Measurements from ENCODE around the gene CAPN13. TPM values are rescaled to one million over a fixed set of nuclear protein-coding genes. Genes with fewer than 3 reads are reported as not detected.

The CAPN13 gene
- total and polyA plus RNA-seq, 10 of the 15 experiments (the other 5 are each of a cell fraction or from before 2014, with no cell fraction given), result 0.03 to 0.10 (median 0.06) TPM; not detected in 7

DNA sequence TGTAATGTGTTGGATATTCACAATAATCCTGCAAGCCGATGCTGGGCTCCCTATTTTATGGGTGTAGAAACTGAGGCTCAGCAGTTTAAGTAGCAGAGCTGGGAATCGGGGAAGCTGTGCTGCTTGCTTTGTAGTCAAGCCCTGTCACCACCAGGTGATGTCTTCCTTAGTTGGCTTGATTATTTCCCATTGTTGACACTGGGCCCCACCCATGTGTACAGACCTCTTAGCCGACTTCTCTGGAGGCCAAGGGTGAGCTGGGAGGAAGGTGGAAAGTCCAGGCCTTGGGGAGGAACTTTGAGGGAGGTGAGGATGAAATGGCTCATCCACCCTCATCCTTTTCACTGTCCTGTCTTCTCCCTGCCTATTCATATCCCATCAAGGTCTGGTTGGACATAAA, 60.0 kb downstream of the CAPN13 start:
- intact Hi-C loops (cut with micrococcal nuclease; ENCODE audit: unreplicated experiment) (no loop called here), in situ Hi-C loops (cut with MboI) (no loop called here)
- H3K27me3 ChIP-seq (replicated peaks in 1 of 2; ENCODE audit: control insufficient read depth in 2 of 2, insufficient read depth in 2 of 2, low read length in 1 of 2), result no peaks in the 10 kb centered on the region; a peak in 2 of 4 replicates
- no peak overlapping the region for H3K9ac ChIP-seq (ENCODE audit: control insufficient read depth, insufficient read depth, low read length)
- CTCF ChIA-PET, result interaction anchor here (1.2 kb wide), 1 partner anchor 36 kb away, joined by 3 read pairs; no protein-coding TSS in a partner anchor
- no peak overlapping the region for H3K27ac ChIP-seq (ENCODE audit: control insufficient read depth, insufficient read depth)
- DNase-seq (ENCODE audit: low read depth, low spot score) (no peak), FAIRE-seq (no peak), ATAC-seq (no peak)
- H3K4me1 ChIP-seq (ENCODE audit: control insufficient read depth, insufficient read depth, low read length), result no peaks in the 10 kb centered on the region
- RAD21 ChIA-PET (ENCODE audit: unreplicated experiment), result no interaction called here
- POLR2A ChIA-PET, result no interaction called here
- 8% methylated on average over 3 of the region's 3 CpGs for WGBS (ENCODE audit: insufficient coverage, insufficient replicate concordance, low lambda C conversion rate, missing lambda C conversion rate)
- no peak overlapping the region for H3K4me3 ChIP-seq
- no peaks in the 10 kb centered on the region for H3K36me3 ChIP-seq (ENCODE audit: control insufficient read depth in 2 of 2, insufficient read depth in 2 of 2, low read length in 1 of 2)
- no TSS peak for BruUV-seq (replicated peaks)
- SMC1A ChIA-PET (ENCODE audit: uncharacterized antibody, unreplicated experiment), result interaction anchor here (1.2 kb wide), 1 partner anchor 35 kb away, joined by 4 read pairs; no protein-coding TSS in a partner anchor
- H3K4me2 ChIP-seq (ENCODE audit: control insufficient read depth, insufficient read depth), result no peak overlapping the region
- no peaks in the 10 kb centered on the region for H4K20me1 ChIP-seq (ENCODE audit: control insufficient read depth, insufficient read depth)
- H3K9me3 ChIP-seq (replicated peaks; ENCODE audit: control insufficient read depth, insufficient read depth, low read length), result no peaks in the 10 kb centered on the region
- no peak overlapping the region for H2AFZ ChIP-seq (ENCODE audit: control insufficient read depth, low read depth, low read length)
- no peaks in the 10 kb centered on the region for H3K79me2 ChIP-seq (ENCODE audit: control insufficient read depth, insufficient read depth, low read length)
- TF ChIP-seq RFX5 (IDR thresholded peaks at IDR 0.05; ENCODE audit: low read depth, low read length) (no peak), MYC (IDR thresholded peaks at IDR 0.05; ENCODE audit: insufficient read depth, insufficient read length, insufficient replicate concordance, low read length, severe bottlenecking) (no peak), EED (IDR thresholded peaks at IDR 0.05; ENCODE audit: low read depth) (no peak), GATAD2B (conservative IDR thresholded peaks at IDR 0.05; ENCODE audit: low read depth) (no peak), EP300 (IDR thresholded peaks at IDR 0.05; ENCODE audit: borderline replicate concordance in 1 of 2, control insufficient read depth in 1 of 2, low read depth in 2 of 2, low read length in 2 of 2) (no peak), STAT1 (conservative IDR thresholded peaks at IDR 0.05) (no peak), ZBED1 (IDR thresholded peaks at IDR 0.05; ENCODE audit: borderline replicate concordance) (no peak)
- TF ChIP-seq, protein P1, sequence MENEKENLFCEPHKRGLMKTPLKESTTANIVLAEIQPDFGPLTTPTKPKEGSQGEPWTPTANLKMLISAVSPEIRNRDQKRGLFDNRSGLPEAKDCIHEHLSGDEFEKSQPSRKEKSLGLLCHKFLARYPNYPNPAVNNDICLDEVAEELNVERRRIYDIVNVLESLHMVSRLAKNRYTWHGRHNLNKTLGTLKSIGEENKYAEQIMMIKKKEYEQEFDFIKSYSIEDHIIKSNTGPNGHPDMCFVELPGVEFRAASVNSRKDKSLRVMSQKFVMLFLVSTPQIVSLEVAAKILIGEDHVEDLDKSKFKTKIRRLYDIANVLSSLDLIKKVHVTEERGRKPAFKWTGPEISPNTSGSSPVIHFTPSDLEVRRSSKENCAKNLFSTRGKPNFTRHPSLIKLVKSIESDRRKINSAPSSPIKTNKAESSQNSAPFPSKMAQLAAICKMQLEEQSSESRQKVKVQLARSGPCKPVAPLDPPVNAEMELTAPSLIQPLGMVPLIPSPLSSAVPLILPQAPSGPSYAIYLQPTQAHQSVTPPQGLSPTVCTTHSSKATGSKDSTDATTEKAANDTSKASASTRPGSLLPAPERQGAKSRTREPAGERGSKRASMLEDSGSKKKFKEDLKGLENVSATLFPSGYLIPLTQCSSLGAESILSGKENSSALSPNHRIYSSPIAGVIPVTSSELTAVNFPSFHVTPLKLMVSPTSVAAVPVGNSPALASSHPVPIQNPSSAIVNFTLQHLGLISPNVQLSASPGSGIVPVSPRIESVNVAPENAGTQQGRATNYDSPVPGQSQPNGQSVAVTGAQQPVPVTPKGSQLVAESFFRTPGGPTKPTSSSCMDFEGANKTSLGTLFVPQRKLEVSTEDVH (IDR thresholded peaks at IDR 0.05; ENCODE audit: low read depth, partially characterized antibody), result no peak
- TF ChIP-seq, protein P2, sequence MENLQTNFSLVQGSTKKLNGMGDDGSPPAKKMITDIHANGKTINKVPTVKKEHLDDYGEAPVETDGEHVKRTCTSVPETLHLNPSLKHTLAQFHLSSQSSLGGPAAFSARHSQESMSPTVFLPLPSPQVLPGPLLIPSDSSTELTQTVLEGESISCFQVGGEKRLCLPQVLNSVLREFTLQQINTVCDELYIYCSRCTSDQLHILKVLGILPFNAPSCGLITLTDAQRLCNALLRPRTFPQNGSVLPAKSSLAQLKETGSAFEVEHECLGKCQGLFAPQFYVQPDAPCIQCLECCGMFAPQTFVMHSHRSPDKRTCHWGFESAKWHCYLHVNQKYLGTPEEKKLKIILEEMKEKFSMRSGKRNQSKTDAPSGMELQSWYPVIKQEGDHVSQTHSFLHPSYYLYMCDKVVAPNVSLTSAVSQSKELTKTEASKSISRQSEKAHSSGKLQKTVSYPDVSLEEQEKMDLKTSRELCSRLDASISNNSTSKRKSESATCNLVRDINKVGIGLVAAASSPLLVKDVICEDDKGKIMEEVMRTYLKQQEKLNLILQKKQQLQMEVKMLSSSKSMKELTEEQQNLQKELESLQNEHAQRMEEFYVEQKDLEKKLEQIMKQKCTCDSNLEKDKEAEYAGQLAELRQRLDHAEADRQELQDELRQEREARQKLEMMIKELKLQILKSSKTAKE (IDR thresholded peaks at IDR 0.05; ENCODE audit: low read depth, poor library complexity, severe bottlenecking), result no peak
- TF ChIP-seq, protein P3, sequence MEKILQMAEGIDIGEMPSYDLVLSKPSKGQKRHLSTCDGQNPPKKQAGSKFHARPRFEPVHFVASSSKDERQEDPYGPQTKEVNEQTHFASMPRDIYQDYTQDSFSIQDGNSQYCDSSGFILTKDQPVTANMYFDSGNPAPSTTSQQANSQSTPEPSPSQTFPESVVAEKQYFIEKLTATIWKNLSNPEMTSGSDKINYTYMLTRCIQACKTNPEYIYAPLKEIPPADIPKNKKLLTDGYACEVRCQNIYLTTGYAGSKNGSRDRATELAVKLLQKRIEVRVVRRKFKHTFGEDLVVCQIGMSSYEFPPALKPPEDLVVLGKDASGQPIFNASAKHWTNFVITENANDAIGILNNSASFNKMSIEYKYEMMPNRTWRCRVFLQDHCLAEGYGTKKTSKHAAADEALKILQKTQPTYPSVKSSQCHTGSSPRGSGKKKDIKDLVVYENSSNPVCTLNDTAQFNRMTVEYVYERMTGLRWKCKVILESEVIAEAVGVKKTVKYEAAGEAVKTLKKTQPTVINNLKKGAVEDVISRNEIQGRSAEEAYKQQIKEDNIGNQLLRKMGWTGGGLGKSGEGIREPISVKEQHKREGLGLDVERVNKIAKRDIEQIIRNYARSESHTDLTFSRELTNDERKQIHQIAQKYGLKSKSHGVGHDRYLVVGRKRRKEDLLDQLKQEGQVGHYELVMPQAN (conservative IDR thresholded peaks at IDR 0.05), result no peak
- TF ChIP-seq, protein P4, sequence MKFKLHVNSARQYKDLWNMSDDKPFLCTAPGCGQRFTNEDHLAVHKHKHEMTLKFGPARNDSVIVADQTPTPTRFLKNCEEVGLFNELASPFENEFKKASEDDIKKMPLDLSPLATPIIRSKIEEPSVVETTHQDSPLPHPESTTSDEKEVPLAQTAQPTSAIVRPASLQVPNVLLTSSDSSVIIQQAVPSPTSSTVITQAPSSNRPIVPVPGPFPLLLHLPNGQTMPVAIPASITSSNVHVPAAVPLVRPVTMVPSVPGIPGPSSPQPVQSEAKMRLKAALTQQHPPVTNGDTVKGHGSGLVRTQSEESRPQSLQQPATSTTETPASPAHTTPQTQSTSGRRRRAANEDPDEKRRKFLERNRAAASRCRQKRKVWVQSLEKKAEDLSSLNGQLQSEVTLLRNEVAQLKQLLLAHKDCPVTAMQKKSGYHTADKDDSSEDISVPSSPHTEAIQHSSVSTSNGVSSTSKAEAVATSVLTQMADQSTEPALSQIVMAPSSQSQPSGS (IDR thresholded peaks at IDR 0.05; ENCODE audit: low read length), result no peak

Data from GM12878 (cell line).